T-helper 2 cell (primary cell): ENCODE data around the gene PODNL1.

ENCODE experiments used
- DNase-seq, 5 experiments: peaks; one replicate each; pipeline versions ENCODE4 v3.0.0 to v3.0.0-alpha.2; 2012 to 2022

Gene PODNL1

GRCh38 chr19:13887517-13887916, 50.7 kb downstream of the PODNL1 start:
- DNase-seq = peak in 1 of 5 experiments; percentile 46

- peak in 2 of 5 experiments; percentile 40 to 77 for DNase-seq
Measured at GRCh38 chr19:13887018-13887436, 51.2 kb downstream of the PODNL1 start.

GRCh38 chr19:13885826-13886365, 52.3 kb downstream of the PODNL1 start:
- no peak for DNase-seq

- no peak for DNase-seq
Measured at GRCh38 chr19:13884726-13885591, 53.3 kb downstream of the PODNL1 start.

- no peak for DNase-seq
Measured at GRCh38 chr19:13883516-13884064, 54.6 kb downstream of the PODNL1 start.

GRCh38 chr19:13882836-13883235, 55.4 kb downstream of the PODNL1 start:
- DNase-seq = peak in 1 of 5 experiments; percentile 15

GRCh38 chr19:13882419-13882795, 55.8 kb downstream of the PODNL1 start:
- no peak for DNase-seq

GRCh38 chr19:13881692-13882418, 56.4 kb downstream of the PODNL1 start:
- peak in 3 of 5 experiments; percentile 31 to 82 (median 49) for DNase-seq

GRCh38 chr19:13881251-13881691, 56.9 kb downstream of the PODNL1 start:
- DNase-seq = peak in 1 of 5 experiments; percentile 51
